ENCODE measurements around the gene UROS.

GRCh38 chr10:125836746-125837145 is 13.7 kb upstream of the UROS start:
- TF ChIP-seq CTCF (IDR thresholded peaks at IDR 0.05 in 8 of 11, conservative IDR thresholded peaks at IDR 0.05 in 3 of 11) (no peak), POLR2A (IDR thresholded peaks at IDR 0.05) (no peak)

Measured in spleen (tissue), 7 donors.